ENCODE data around the gene PSEN1. TPM values are rescaled to one million over a fixed set of nuclear protein-coding genes. Genes with fewer than 3 reads are reported as not detected.

PSEN1 gene
- total and polyA plus RNA-seq, 10 of the 15 experiments (the other 5 are each of a cell fraction or from before 2014, with no cell fraction given), result 8.9 to 32.3 (median 21.8) TPM

DNA sequence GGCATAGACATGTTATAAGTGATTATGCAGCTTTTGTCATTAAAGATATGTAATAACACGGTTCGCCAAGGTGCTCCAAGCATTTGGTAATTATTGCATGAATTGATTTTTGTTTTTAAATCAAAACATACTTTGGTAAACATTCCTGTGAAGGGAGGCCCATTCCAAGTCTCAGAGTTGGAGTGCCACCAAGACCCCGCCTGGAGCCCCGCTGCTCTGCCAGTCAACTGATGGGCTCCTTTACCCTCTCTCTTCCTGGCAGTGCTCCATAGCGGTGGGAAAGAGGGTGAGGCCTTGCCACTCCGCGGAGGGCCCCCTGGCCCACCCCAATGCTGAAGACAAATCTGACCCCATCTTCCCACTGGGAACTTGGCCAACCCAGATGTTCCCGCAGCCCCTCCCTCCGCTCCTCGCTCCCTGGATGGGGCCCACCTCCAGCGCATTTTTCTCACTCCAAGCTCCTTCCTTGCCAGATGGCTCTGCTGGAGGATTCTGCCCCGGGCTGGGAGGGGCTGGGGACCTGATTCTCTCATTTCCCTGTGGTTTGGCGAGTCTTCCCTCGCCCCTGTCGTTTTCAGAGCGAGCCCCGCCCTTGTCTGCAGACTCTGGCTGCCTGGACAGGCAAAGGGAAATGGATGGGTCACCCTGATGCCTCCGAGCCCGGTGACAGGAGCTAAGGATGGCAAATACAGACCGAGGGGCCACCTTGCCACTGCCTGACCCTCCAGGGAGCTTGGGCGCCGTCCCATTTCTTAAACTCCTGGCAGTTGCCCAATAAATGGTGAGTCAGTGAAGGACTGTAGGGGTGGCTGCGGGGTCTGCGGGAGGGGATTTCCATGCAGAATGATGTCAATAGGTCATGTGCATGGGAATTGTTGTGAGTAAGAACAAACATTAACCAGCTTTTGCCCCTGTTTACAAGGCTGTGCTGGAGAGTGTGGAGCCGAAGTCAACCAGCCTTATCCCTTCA is 91.8 kb downstream of the PSEN1 start:
- H2AFZ ChIP-seq (ENCODE audit: control insufficient read depth, low read depth, low read length), result no peak overlapping the region
- no peak overlapping the region for H3K4me2 ChIP-seq (ENCODE audit: control insufficient read depth, insufficient read depth)
- no TSS peak for BruUV-seq (replicated peaks)
- no peak for TF ChIP-seq SREBF2 (IDR thresholded peaks at IDR 0.05; ENCODE audit: low read length)
- TF ChIP-seq STAT3 (IDR thresholded peaks at IDR 0.05; ENCODE audit: low read depth, low read length), result no peak
- no peak for TF ChIP-seq MEF2B (IDR thresholded peaks at IDR 0.05; ENCODE audit: partially characterized antibody, poor library complexity, severe bottlenecking)
- no peak for TF ChIP-seq ATF7 (IDR thresholded peaks at IDR 0.05; ENCODE audit: low read depth)
- no peak for TF ChIP-seq TCF3 (IDR thresholded peaks at IDR 0.05; ENCODE audit: borderline replicate concordance, insufficient read depth, low read depth, low read length)
- TF ChIP-seq ZNF622 (IDR thresholded peaks at IDR 0.05), result no peak
- no peak for TF ChIP-seq ASH2L (IDR thresholded peaks at IDR 0.05; ENCODE audit: borderline replicate concordance, low read depth)
- TF ChIP-seq PML (IDR thresholded peaks at IDR 0.05; ENCODE audit: low read length), result no peak
- WGBS (ENCODE audit: insufficient coverage, insufficient replicate concordance, low lambda C conversion rate, missing lambda C conversion rate), result 93% methylated on average over 25 of the region's 25 CpGs
- intact Hi-C loops (cut with micrococcal nuclease; ENCODE audit: unreplicated experiment), result no loop called here
- ChIA-PET POLR2A (no interaction called here), CTCF (interaction anchor here (6.6 kb wide), 1 partner anchor 243 kb away, joined by 75 read pairs; no protein-coding TSS in a partner anchor), SMC1A (ENCODE audit: uncharacterized antibody, unreplicated experiment) (no interaction called here), RAD21 (ENCODE audit: unreplicated experiment) (no interaction called here)
- DNase-seq (ENCODE audit: low read depth, low spot score) (no peak), ATAC-seq (peak; percentile 24), FAIRE-seq (no peak)
- H3K9me3 ChIP-seq (replicated peaks; ENCODE audit: control insufficient read depth, insufficient read depth, low read length), result no peaks in the 10 kb centered on the region
- H3K79me2 ChIP-seq (ENCODE audit: control insufficient read depth, insufficient read depth, low read length), result no peaks in the 10 kb centered on the region
- peaks cover 8% of the 10 kb centered on the region for H3K4me1 ChIP-seq (ENCODE audit: control insufficient read depth, insufficient read depth, low read length)
- in situ Hi-C loops (cut with MboI), result no loop called here
- H3K36me3 ChIP-seq (ENCODE audit: control insufficient read depth in 2 of 2, insufficient read depth in 2 of 2, low read length in 1 of 2), result no peaks in the 10 kb centered on the region; a peak in 2 of 4 replicates
- no peaks in the 10 kb centered on the region for H3K27me3 ChIP-seq (replicated peaks in 1 of 2; ENCODE audit: control insufficient read depth in 2 of 2, insufficient read depth in 2 of 2, low read length in 1 of 2)
- no peak overlapping the region for H3K4me3 ChIP-seq
- no peak overlapping the region for H3K9ac ChIP-seq (ENCODE audit: control insufficient read depth, insufficient read depth, low read length)
- H4K20me1 ChIP-seq (ENCODE audit: control insufficient read depth, insufficient read depth), result no peaks in the 10 kb centered on the region
- H3K27ac ChIP-seq (ENCODE audit: control insufficient read depth, insufficient read depth), result no peak overlapping the region

Data from GM12878 (cell line).